Mesenchymal stem cell (in vitro differentiated cells and primary cell): Measurements from ENCODE around the gene AKT1.
"Not testable (repeated sequence)": the region's sequence is repeated elsewhere in the genome, so short reads cannot be mapped to it uniquely, and the experiment has no call there.

ENCODE experiments used
- DNase-seq: peaks from one replicate; pipeline ENCODE4 v3.0.0-alpha.2; 2013
- H2AFZ ChIP-seq: one replicate; pipeline ENCODE4 v1.6.1; 2013; ENCODE audit warnings: low read depth, mild to moderate bottlenecking, control low read depth, inconsistent platforms, low read length, moderate library complexity
- H2AK5ac ChIP-seq: 2 replicates; pipeline ENCODE4 v1.6.1; 2013; ENCODE audit warnings: low read length, moderate library complexity, mild to moderate bottlenecking, inconsistent platforms; ENCODE audit not compliant: severe bottlenecking
- H2BK120ac ChIP-seq: one replicate; pipeline ENCODE4 v1.6.1; 2013; ENCODE audit warnings: low read depth, mild to moderate bottlenecking, inconsistent platforms, low read length, moderate library complexity
- H2BK12ac ChIP-seq, 2 experiments: one replicate each; pipeline ENCODE4 v1.6.1; 2013; ENCODE audit warnings: inconsistent platforms in 2 of 2, low read length in 2 of 2, mild to moderate bottlenecking in 2 of 2, moderate library complexity in 2 of 2, control low read depth in 1 of 2
- H2BK15ac ChIP-seq: one replicate; pipeline ENCODE4 v1.6.1; 2013; ENCODE audit warnings: mild to moderate bottlenecking, low read depth, inconsistent platforms; ENCODE audit not compliant: poor library complexity, severe bottlenecking
- H2BK5ac ChIP-seq: 2 replicates; pipeline ENCODE4 v1.6.1; 2013; ENCODE audit warnings: low read depth, mild to moderate bottlenecking, low read length, control low read depth, inconsistent platforms; ENCODE audit not compliant: poor library complexity, severe bottlenecking
- H3K14ac ChIP-seq, 2 experiments: one replicate each; pipeline ENCODE4 v1.6.1; 2013; ENCODE audit warnings: inconsistent platforms in 2 of 2, low read length in 2 of 2, control low read depth in 1 of 2, mild to moderate bottlenecking in 1 of 2, moderate library complexity in 1 of 2
- H3K18ac ChIP-seq, 2 experiments: one replicate each; pipeline ENCODE4 v1.6.1; 2013; ENCODE audit warnings: inconsistent platforms in 2 of 2, low read length in 2 of 2, control low read depth in 1 of 2, low read depth in 1 of 2, mild to moderate bottlenecking in 1 of 2
- H3K23ac ChIP-seq, 2 experiments: one replicate each; pipeline ENCODE4 v1.6.1; 2013; ENCODE audit warnings: inconsistent platforms in 2 of 2, low read length in 2 of 2, mild to moderate bottlenecking in 2 of 2, moderate library complexity in 2 of 2, control low read depth in 1 of 2
- H3K27ac ChIP-seq: 2 replicates; pipeline ENCODE4 v1.5.1; 2013; ENCODE audit warnings: mild to moderate bottlenecking, moderate library complexity, low read length, control low read depth, inconsistent platforms; ENCODE audit not compliant: poor library complexity, severe bottlenecking
- H3K27me3 ChIP-seq, 2 experiments: 2 replicates each; pipeline versions ENCODE4 v1.6.1 to v1.7.0; 2013; ENCODE audit warnings: low read length in 2 of 2, mild to moderate bottlenecking in 2 of 2, moderate library complexity in 2 of 2, control low read depth in 1 of 2, inconsistent platforms in 1 of 2; ENCODE audit not compliant: control insufficient read depth in 1 of 2, insufficient read depth in 1 of 2
- H3K36me3 ChIP-seq, 2 experiments: 2 replicates each; pipeline versions ENCODE4 v1.6.1 to v1.7.0; 2013; ENCODE audit warnings: low read length in 2 of 2, control low read depth in 1 of 2, inconsistent platforms in 1 of 2, low read depth in 1 of 2, mild to moderate bottlenecking in 1 of 2; ENCODE audit not compliant: insufficient read depth in 2 of 2, control insufficient read depth in 1 of 2
- H3K4ac ChIP-seq, 2 experiments: one replicate each; pipeline ENCODE4 v1.6.1; 2013; ENCODE audit warnings: inconsistent platforms in 2 of 2, low read length in 2 of 2, mild to moderate bottlenecking in 2 of 2, moderate library complexity in 2 of 2, control low read depth in 1 of 2, low read depth in 1 of 2
- H3K4me1 ChIP-seq: 2 replicates; pipeline ENCODE4 v1.6.1; 2013; ENCODE audit warnings: low read depth, low read length, control low read depth; ENCODE audit not compliant: control insufficient read depth, insufficient read depth
- H3K4me2 ChIP-seq: 2 replicates; pipeline ENCODE4 v1.6.1; 2013; ENCODE audit warnings: low read length, mild to moderate bottlenecking, inconsistent platforms; ENCODE audit not compliant: poor library complexity, severe bottlenecking
- H3K4me3 ChIP-seq, 2 experiments: 2 replicates each; pipeline versions ENCODE4 v1.5.1 to v1.7.0; 2013; ENCODE audit warnings: low read length in 2 of 2, mild to moderate bottlenecking in 2 of 2, control low read depth in 1 of 2, low read depth in 1 of 2; ENCODE audit not compliant: insufficient read depth in 1 of 2
- H3K79me1 ChIP-seq: replicated peaks from 2 replicates; pipeline ENCODE4 v1.6.1; 2013; ENCODE audit warnings: mild to moderate bottlenecking, control low read depth, low read length, inconsistent platforms; ENCODE audit not compliant: poor library complexity, severe bottlenecking
- H3K9ac ChIP-seq: 2 replicates; pipeline ENCODE4 v1.7.0; 2013; ENCODE audit warnings: mild to moderate bottlenecking, low read length, moderate library complexity
- H3K9me3 ChIP-seq: 2 replicates; pipeline ENCODE4 v1.7.0; 2013; ENCODE audit warnings: mild to moderate bottlenecking, low read length; ENCODE audit not compliant: control insufficient read depth
- H4K8ac ChIP-seq: one replicate; pipeline ENCODE4 v1.6.1; 2013; ENCODE audit warnings: inconsistent platforms, mild to moderate bottlenecking, low read length, moderate library complexity
- H4K91ac ChIP-seq: one replicate; pipeline ENCODE4 v1.6.1; 2013; ENCODE audit warnings: mild to moderate bottlenecking, low read length, inconsistent platforms
- WGBS: methylation state at CpG from one replicate; pipeline ENCODE4 v1.1.7; 2013; ENCODE audit warnings: mixed read lengths; 5-methylcytosine and 5-hydroxymethylcytosine counted together

AKT1 gene

GRCh38 chr14:104817930-104818713 lies 22.6 kb upstream of the AKT1 start:
- no peak overlapping the region for H2BK12ac ChIP-seq
- no peak for DNase-seq
- H2BK5ac ChIP-seq: no peak overlapping the region
- H2AFZ ChIP-seq: no peak overlapping the region
- H2AK5ac ChIP-seq: no peak overlapping the region
- H3K27me3 ChIP-seq: no peaks in the 10 kb centered on the region
- H3K9me3 ChIP-seq: peaks cover 5% of the 10 kb centered on the region
- peak overlapping the region; percentile 43 for H4K91ac ChIP-seq
- no peak overlapping the region for H3K14ac ChIP-seq
- no peak overlapping the region for H3K27ac ChIP-seq
- no peak overlapping the region for H3K4me2 ChIP-seq
- H3K36me3 ChIP-seq: peaks cover 7% of the 10 kb centered on the region in 2 experiments
- H3K4ac ChIP-seq: no peak overlapping the region
- peaks cover 17% of the 10 kb centered on the region for H3K4me1 ChIP-seq
- no peak overlapping the region for H3K18ac ChIP-seq
- no peak overlapping the region for H3K9ac ChIP-seq
- no peak overlapping the region for H2BK120ac ChIP-seq
- H3K4me3 ChIP-seq: no peak overlapping the region
- H3K23ac ChIP-seq: no peak overlapping the region
- H4K8ac ChIP-seq: no peak overlapping the region
- WGBS: 96% methylated on average over 8 of the region's 8 CpGs
- H3K79me1 ChIP-seq: peaks cover 8% of the 10 kb centered on the region
- H2BK15ac ChIP-seq: no peak overlapping the region

- H3K9me3 ChIP-seq: peaks cover 5% of the 10 kb centered on the region
- H4K91ac ChIP-seq: peak overlapping the region; percentile 98
- H3K27me3 ChIP-seq: no peaks in the 10 kb centered on the region
- peak overlapping the region in 1 of 2 experiments; percentile 90 for H3K14ac ChIP-seq
- peak overlapping the region; percentile 88 to 94 for H3K4ac ChIP-seq
- DNase-seq: no peak
- peak overlapping the region; percentile 85 for H3K4me2 ChIP-seq
- H3K18ac ChIP-seq: peak overlapping the region; percentile 97 to 98
- no peak overlapping the region for H2BK5ac ChIP-seq
- peaks cover 10% of the 10 kb centered on the region for H3K79me1 ChIP-seq
- peak overlapping the region; percentile 64 for H2BK120ac ChIP-seq
- peak overlapping the region in 1 of 2 experiments; percentile 66 for H3K23ac ChIP-seq
- 16% methylated on average over 8 of the region's 8 CpGs for WGBS
- no peak overlapping the region for H3K27ac ChIP-seq
- peak overlapping the region; percentile 77 for H2AFZ ChIP-seq
- peaks cover 17% of the 10 kb centered on the region for H3K4me1 ChIP-seq
- peaks cover 7% of the 10 kb centered on the region in 2 experiments for H3K36me3 ChIP-seq
- peak overlapping the region; percentile 94 for H3K9ac ChIP-seq
- H4K8ac ChIP-seq: peak overlapping the region; percentile 92
- H2BK15ac ChIP-seq: no peak overlapping the region
- peak overlapping the region in 1 of 2 experiments; percentile 4 for H2BK12ac ChIP-seq
- H2AK5ac ChIP-seq: peak overlapping the region; percentile 23
- H3K4me3 ChIP-seq: peak overlapping the region; percentile 85 to 93
Measured at GRCh38 chr14:104816616-104816884, 21.0 kb upstream of the AKT1 start.

- H3K9me3 ChIP-seq, H2BK5ac ChIP-seq, H4K91ac ChIP-seq, H2BK120ac ChIP-seq, DNase-seq, H3K18ac ChIP-seq, H2BK15ac ChIP-seq, H3K27ac ChIP-seq, H4K8ac ChIP-seq, H3K23ac ChIP-seq, H2BK12ac ChIP-seq, H3K14ac ChIP-seq, H3K4me2 ChIP-seq, H3K27me3 ChIP-seq, H3K36me3 ChIP-seq, H2AK5ac ChIP-seq, H3K4ac ChIP-seq, H2AFZ ChIP-seq: not testable (repeated sequence)
- WGBS: 87% methylated on average over 11 of the region's 15 CpGs
- peaks cover 14% of the 10 kb centered on the region for H3K79me1 ChIP-seq
- peak overlapping the region in 1 of 2 experiments; percentile 93 for H3K4me3 ChIP-seq
- peak overlapping the region; percentile 94 for H3K9ac ChIP-seq
- peaks cover 11% of the 10 kb centered on the region for H3K4me1 ChIP-seq
Measured at GRCh38 chr14:104814701-104815100, 19.2 kb upstream of the AKT1 start.

GRCh38 chr14:104813286-104813685 lies 17.7 kb upstream of the AKT1 start:
- H4K91ac ChIP-seq: no peak overlapping the region
- no peak overlapping the region for H2BK12ac ChIP-seq
- 98% methylated on average over 5 of the region's 7 CpGs for WGBS

More at GRCh38 chr14:104813286-104813685, 17.7 kb upstream of the AKT1 start:
- no peak overlapping the region for H2BK15ac ChIP-seq
- H3K9me3 ChIP-seq: peaks cover 4% of the 10 kb centered on the region
- no peak overlapping the region for H3K23ac ChIP-seq
- H4K8ac ChIP-seq: no peak overlapping the region
- H3K79me1 ChIP-seq: peaks cover 14% of the 10 kb centered on the region
- no peak overlapping the region for H2BK120ac ChIP-seq
- H3K36me3 ChIP-seq: peaks cover 3 to 4% of the 10 kb centered on the region in 2 experiments
- no peak overlapping the region for H3K4ac ChIP-seq
- no peak overlapping the region for H3K18ac ChIP-seq
- no peak overlapping the region for H2BK5ac ChIP-seq
- no peak overlapping the region for H2AFZ ChIP-seq
- no peak overlapping the region for H3K4me3 ChIP-seq
- H3K27ac ChIP-seq: no peak overlapping the region
- H3K14ac ChIP-seq: no peak overlapping the region
- H3K4me1 ChIP-seq: peaks cover 11% of the 10 kb centered on the region
- no peak overlapping the region for H3K9ac ChIP-seq
- H3K4me2 ChIP-seq: no peak overlapping the region
- no peak for DNase-seq
- no peaks in the 10 kb centered on the region for H3K27me3 ChIP-seq
- no peak overlapping the region for H2AK5ac ChIP-seq
